ENCODE results near the gene SAG. TPM values are rescaled to one million over a fixed set of nuclear protein-coding genes. Genes with fewer than 3 reads are reported as not detected.

Gene SAG
- total RNA-seq, 2 experiments from 2014 or later, result 0.32 TPM; not detected in 1

DNA sequence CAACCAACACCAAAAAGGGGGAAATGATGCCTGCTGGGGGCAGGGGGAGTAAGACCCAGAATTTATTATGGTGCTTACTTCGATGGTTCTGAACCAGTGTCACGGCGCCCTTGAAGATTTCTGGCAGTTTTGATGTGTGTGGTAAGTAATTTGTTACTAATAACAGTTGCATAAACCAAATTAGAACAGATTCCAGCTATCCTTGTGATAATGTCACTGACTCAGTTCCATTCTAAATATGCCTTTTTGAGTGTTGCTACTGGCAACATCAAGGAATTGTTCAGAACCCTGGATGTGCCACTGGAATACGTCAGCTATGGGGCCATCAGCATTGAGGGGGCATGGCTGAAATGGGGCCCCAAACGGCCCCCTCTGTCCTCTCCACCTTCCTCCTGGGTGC is 11.6 kb downstream of the SAG start:
- no peak overlapping the region for H3K4me2 ChIP-seq (ENCODE audit: low read length)
- BruUV-seq (replicated peaks), result no TSS peak
- no peak overlapping the region for H3K4me3 ChIP-seq (ENCODE audit: low read depth, low read length, poor library complexity, severe bottlenecking)
- intact Hi-C loops (cut with micrococcal nuclease; ENCODE audit: unreplicated experiment), result no loop called here
- POLR2A ChIA-PET, result interaction anchor here (1.1 kb wide), 1 partner anchor 12 kb away, joined by 3 read pairs; no protein-coding TSS in a partner anchor
- H3K79me2 ChIP-seq (ENCODE audit: insufficient read depth, low read depth, low read length), result no peaks in the 10 kb centered on the region
- no peak for DNase-seq (ENCODE audit: low spot score)
- no peaks in the 10 kb centered on the region for H4K20me1 ChIP-seq (ENCODE audit: insufficient read depth, low read length)
- H3K36me3 ChIP-seq (ENCODE audit: insufficient read depth, low read length), result no peaks in the 10 kb centered on the region
- TF ChIP-seq, protein P1, sequence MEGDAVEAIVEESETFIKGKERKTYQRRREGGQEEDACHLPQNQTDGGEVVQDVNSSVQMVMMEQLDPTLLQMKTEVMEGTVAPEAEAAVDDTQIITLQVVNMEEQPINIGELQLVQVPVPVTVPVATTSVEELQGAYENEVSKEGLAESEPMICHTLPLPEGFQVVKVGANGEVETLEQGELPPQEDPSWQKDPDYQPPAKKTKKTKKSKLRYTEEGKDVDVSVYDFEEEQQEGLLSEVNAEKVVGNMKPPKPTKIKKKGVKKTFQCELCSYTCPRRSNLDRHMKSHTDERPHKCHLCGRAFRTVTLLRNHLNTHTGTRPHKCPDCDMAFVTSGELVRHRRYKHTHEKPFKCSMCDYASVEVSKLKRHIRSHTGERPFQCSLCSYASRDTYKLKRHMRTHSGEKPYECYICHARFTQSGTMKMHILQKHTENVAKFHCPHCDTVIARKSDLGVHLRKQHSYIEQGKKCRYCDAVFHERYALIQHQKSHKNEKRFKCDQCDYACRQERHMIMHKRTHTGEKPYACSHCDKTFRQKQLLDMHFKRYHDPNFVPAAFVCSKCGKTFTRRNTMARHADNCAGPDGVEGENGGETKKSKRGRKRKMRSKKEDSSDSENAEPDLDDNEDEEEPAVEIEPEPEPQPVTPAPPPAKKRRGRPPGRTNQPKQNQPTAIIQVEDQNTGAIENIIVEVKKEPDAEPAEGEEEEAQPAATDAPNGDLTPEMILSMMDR (conservative IDR thresholded peaks at IDR 0.05; ENCODE audit: low read length), result no peak
- no peak for TF ChIP-seq EZH2phosphoT487 (IDR thresholded peaks at IDR 0.05; ENCODE audit: borderline replicate concordance, low read depth, low read length)
- no peak overlapping the region for H2AFZ ChIP-seq (ENCODE audit: low read length)
- H3K9me2 ChIP-seq (ENCODE audit: insufficient read depth, low read length), result no peaks in the 10 kb centered on the region
- H3K27ac ChIP-seq (ENCODE audit: low read depth, low read length, poor library complexity, severe bottlenecking), result no peak overlapping the region
- no peaks in the 10 kb centered on the region for H3K9me3 ChIP-seq (ENCODE audit: low read length)
- CTCF ChIA-PET (ENCODE audit: unreplicated experiment), result no interaction called here
- H3K4me1 ChIP-seq (ENCODE audit: insufficient read depth, low read length, poor library complexity, severe bottlenecking), result no peaks in the 10 kb centered on the region

DNA sequence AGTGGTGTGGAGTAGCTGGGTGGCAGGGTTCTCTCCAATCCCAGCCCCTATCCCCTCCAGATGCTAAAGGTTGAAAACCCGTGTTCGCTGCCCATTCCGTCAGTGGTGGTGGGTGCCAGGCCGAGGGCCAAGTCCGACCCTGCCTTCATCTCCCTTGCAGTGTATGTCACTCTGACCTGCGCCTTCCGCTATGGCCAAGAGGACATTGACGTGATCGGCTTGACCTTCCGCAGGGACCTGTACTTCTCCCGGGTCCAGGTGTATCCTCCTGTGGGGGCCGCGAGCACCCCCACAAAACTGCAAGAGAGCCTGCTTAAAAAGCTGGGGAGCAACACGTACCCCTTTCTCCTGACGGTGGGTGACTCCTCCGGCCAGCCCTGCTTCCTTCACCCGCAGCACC is 12.9 kb downstream of the SAG start:
- Histone ChIP-seq H3K4me2 (ENCODE audit: low read length) (no peak overlapping the region), H2AFZ (ENCODE audit: low read length) (no peak overlapping the region), H3K4me3 (ENCODE audit: low read depth, low read length, poor library complexity, severe bottlenecking) (no peak overlapping the region), H3K4me1 (ENCODE audit: insufficient read depth, low read length, poor library complexity, severe bottlenecking) (no peaks in the 10 kb centered on the region), H3K27ac (ENCODE audit: low read depth, low read length, poor library complexity, severe bottlenecking) (no peak overlapping the region), H3K36me3 (ENCODE audit: insufficient read depth, low read length) (no peaks in the 10 kb centered on the region), H3K9me2 (ENCODE audit: insufficient read depth, low read length) (no peaks in the 10 kb centered on the region), H3K79me2 (ENCODE audit: insufficient read depth, low read depth, low read length) (no peaks in the 10 kb centered on the region), H4K20me1 (ENCODE audit: insufficient read depth, low read length) (no peaks in the 10 kb centered on the region), H3K9me3 (ENCODE audit: low read length) (no peaks in the 10 kb centered on the region)
- ChIA-PET CTCF (ENCODE audit: unreplicated experiment) (no interaction called here), POLR2A (interaction anchor here (1.4 kb wide), 1 partner anchor 11 kb away, joined by 7 read pairs; no protein-coding TSS in a partner anchor)
- no TSS peak for BruUV-seq (replicated peaks)
- intact Hi-C loops (cut with micrococcal nuclease; ENCODE audit: unreplicated experiment), result no loop called here
- DNase-seq (ENCODE audit: low spot score), result no peak
- TF ChIP-seq, protein P1 (conservative IDR thresholded peaks at IDR 0.05; ENCODE audit: low read length), result no peak
- no peak for TF ChIP-seq EZH2phosphoT487 (IDR thresholded peaks at IDR 0.05; ENCODE audit: borderline replicate concordance, low read depth, low read length)

DNA sequence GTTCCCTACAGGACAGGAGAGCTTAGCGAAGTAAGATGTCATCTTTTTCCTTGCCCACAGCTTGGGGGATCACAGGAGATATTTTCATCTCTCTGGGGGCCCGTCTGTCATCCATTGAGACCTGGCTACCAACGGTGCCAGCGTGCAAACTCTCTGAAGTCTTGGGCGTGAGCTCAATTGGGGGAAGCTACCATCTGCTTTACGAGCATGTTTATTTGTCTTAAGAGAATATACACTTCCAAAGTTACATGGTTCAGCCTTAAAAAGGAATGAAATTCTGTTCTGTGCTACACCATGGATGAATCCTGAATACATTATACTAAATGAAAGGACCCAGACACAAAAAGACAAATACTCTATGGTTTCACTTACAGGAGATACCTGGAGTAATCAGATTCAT is 13.6 kb downstream of the SAG start:
- Histone ChIP-seq H3K79me2 (ENCODE audit: insufficient read depth, low read depth, low read length) (no peaks in the 10 kb centered on the region), H2AFZ (ENCODE audit: low read length) (no peak overlapping the region), H3K36me3 (ENCODE audit: insufficient read depth, low read length) (no peaks in the 10 kb centered on the region), H3K9me2 (ENCODE audit: insufficient read depth, low read length) (no peaks in the 10 kb centered on the region), H3K27ac (ENCODE audit: low read depth, low read length, poor library complexity, severe bottlenecking) (no peak overlapping the region), H3K9me3 (ENCODE audit: low read length) (no peaks in the 10 kb centered on the region), H3K4me3 (ENCODE audit: low read depth, low read length, poor library complexity, severe bottlenecking) (no peak overlapping the region), H4K20me1 (ENCODE audit: insufficient read depth, low read length) (no peaks in the 10 kb centered on the region), H3K4me2 (ENCODE audit: low read length) (no peak overlapping the region), H3K4me1 (ENCODE audit: insufficient read depth, low read length, poor library complexity, severe bottlenecking) (no peaks in the 10 kb centered on the region)
- intact Hi-C loops (cut with micrococcal nuclease; ENCODE audit: unreplicated experiment), result no loop called here
- DNase-seq (ENCODE audit: low spot score), result no peak
- BruUV-seq (replicated peaks), result no TSS peak
- ChIA-PET CTCF (ENCODE audit: unreplicated experiment) (interaction anchor here (0.7 kb wide), 1 partner anchor 9 kb away, joined by 3 read pairs; no protein-coding TSS in a partner anchor), POLR2A (interaction anchor here (1.3 to 1.6 kb wide), 3 partner anchors 10 to 26 kb away, joined by 4 to 15 read pairs (median 7); no protein-coding TSS in a partner anchor)
- TF ChIP-seq, protein P1 (conservative IDR thresholded peaks at IDR 0.05; ENCODE audit: low read length), result no peak
- no peak for TF ChIP-seq EZH2phosphoT487 (IDR thresholded peaks at IDR 0.05; ENCODE audit: borderline replicate concordance, low read depth, low read length)

Data from OCI-LY7 (cell line).